ENCODE results near the gene ZNF423. TPM values are rescaled to one million over a fixed set of nuclear protein-coding genes. Genes with fewer than 3 reads are reported as not detected.

Gene ZNF423
- total RNA-seq, 2 experiments from 2014 or later: not detected

DNA sequence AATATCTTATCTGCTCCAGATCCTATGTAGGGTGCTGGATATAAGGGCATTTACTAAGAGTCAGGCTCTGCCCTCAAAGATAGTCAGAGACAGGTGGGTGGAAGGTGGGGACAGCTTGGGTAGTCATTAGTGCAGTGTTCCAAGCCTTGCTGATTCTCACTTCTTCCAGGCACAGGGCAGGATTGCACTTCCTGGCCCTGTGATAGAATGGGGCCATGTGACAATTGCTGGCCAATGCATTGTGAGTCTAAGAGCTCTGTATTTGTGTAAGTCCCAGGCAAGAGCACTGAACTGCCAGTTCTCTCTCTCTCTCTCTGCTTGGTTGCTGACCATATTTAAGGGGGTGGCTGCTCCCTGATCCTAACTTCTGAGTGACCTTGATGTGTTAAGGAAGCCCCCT, 370.2 kb downstream of the ZNF423 start:
- TF ChIP-seq, protein P1, sequence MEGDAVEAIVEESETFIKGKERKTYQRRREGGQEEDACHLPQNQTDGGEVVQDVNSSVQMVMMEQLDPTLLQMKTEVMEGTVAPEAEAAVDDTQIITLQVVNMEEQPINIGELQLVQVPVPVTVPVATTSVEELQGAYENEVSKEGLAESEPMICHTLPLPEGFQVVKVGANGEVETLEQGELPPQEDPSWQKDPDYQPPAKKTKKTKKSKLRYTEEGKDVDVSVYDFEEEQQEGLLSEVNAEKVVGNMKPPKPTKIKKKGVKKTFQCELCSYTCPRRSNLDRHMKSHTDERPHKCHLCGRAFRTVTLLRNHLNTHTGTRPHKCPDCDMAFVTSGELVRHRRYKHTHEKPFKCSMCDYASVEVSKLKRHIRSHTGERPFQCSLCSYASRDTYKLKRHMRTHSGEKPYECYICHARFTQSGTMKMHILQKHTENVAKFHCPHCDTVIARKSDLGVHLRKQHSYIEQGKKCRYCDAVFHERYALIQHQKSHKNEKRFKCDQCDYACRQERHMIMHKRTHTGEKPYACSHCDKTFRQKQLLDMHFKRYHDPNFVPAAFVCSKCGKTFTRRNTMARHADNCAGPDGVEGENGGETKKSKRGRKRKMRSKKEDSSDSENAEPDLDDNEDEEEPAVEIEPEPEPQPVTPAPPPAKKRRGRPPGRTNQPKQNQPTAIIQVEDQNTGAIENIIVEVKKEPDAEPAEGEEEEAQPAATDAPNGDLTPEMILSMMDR (IDR thresholded peaks at IDR 0.05): no peak
- Mint-ChIP-seq H3K4me3 (no peak overlapping the region), H3K27me3 (peaks cover 5% of the 10 kb centered on the region), H3K4me1 (ENCODE audit: low read depth) (no peaks in the 10 kb centered on the region), H3K36me3 (ENCODE audit: low read depth) (no peaks in the 10 kb centered on the region), H3K9me3 (no peaks in the 10 kb centered on the region), H3K27ac (no peak overlapping the region)
- DNase-seq (no peak), ATAC-seq (no peak)
- CTCF ChIA-PET: no interaction called here
- POLR2A ChIA-PET: no interaction called here
- intact Hi-C loops (cut with micrococcal nuclease): no loop called here

DNA sequence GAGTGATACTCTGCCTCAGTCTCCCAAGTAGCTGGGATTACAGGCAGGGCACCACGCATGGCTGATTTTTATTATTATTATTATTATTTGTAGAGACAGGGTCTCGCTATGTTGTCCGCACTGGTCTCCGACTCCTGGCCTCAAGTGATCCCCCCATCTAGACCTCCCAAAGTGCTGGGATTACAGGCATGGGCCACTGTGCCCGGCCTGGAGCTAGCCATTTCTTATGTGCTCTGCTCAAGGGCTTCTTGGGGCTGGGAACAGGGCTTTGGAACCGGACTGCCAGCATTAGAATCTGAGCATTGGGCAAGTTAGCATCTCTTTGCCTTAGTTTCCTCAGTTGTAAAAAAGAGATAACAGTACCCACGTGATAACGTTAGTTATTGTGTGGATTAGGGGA, 371.0 kb downstream of the ZNF423 start:
- intact Hi-C loops (cut with micrococcal nuclease): no loop called here
- H3K36me3 Mint-ChIP-seq (ENCODE audit: low read depth): no peaks in the 10 kb centered on the region
- H3K9me3 Mint-ChIP-seq: no peaks in the 10 kb centered on the region
- CTCF ChIA-PET: no interaction called here
- TF ChIP-seq, protein P1 (IDR thresholded peaks at IDR 0.05): no peak
- no peaks in the 10 kb centered on the region for H3K4me1 Mint-ChIP-seq (ENCODE audit: low read depth)
- no peak overlapping the region for H3K4me3 Mint-ChIP-seq
- H3K27me3 Mint-ChIP-seq: peaks cover 5% of the 10 kb centered on the region
- ATAC-seq (no peak), DNase-seq (no peak)
- no peak overlapping the region for H3K27ac Mint-ChIP-seq
- POLR2A ChIA-PET: no interaction called here

DNA sequence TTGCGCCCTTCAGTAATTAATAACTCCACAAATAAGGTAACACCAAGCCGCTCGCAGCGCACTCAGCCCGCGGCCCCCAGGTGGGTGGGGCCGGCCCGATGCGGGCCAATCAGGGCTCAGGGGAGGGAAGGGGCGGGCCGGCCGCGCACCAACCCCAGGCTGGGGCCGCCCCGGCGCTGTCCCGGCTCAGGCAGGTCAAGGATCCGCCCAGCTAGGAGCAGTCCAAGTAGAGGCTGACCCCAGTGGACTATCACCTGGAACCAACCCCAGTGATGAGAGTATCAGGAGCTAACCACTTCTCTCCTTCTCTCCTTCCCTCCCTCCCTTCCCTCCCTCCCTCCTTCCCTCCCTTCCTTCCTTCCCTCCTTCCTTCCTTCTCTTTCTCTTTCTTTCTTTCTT, 371.5 kb downstream of the ZNF423 start:
- H3K4me3 Mint-ChIP-seq: no peak overlapping the region
- ATAC-seq (peak; percentile 67), DNase-seq (peak; percentile 21)
- CTCF ChIA-PET: no interaction called here
- peaks cover 5% of the 10 kb centered on the region for H3K27me3 Mint-ChIP-seq
- no peaks in the 10 kb centered on the region for H3K36me3 Mint-ChIP-seq (ENCODE audit: low read depth)
- H3K27ac Mint-ChIP-seq: no peak overlapping the region
- no peaks in the 10 kb centered on the region for H3K9me3 Mint-ChIP-seq
- POLR2A ChIA-PET: no interaction called here
- intact Hi-C loops (cut with micrococcal nuclease): no loop called here
- TF ChIP-seq, protein P1 (IDR thresholded peaks at IDR 0.05): no peak
- no peaks in the 10 kb centered on the region for H3K4me1 Mint-ChIP-seq (ENCODE audit: low read depth)

DNA sequence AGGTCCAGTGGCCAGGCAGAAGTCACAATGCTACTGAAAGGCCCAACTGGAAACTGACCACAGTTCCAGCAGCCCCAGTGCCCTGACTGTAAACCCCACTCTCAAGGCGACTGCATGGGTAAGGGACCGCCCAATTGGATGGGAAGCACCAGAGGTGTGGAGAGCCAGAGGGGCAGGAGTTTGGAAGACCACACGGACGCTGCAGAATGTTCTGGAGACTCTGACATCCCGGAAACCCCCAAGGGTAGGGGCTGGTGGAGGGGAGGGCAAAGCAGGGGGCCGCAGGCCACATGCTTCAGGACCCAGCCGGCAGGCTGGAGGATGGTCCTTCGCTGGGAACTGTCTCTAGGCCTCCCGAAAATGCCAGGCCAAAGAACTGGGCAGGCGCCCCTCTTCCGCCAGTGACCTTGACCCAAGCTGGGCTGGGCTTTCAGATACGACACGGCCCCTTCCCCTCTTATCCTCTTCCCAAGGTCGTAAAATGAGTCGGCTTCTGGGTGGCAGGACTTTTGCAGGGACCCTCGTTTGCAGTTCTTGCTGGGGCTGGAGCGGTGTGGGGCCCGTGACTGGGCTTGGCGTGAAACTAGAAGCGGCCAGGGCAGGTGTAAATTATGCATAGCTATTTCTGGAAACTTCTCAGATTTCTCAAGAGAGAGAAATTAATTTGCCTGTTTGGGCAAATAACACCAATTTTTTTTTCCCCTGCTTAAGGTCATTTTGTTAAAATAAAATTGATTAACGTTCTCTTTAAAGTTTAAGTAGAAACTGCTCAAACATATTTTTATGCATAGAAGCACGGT, 372.1 kb downstream of the ZNF423 start:
- intact Hi-C loops (cut with micrococcal nuclease): no loop called here
- no peaks in the 10 kb centered on the region for H3K4me1 Mint-ChIP-seq (ENCODE audit: low read depth)
- ATAC-seq: no peak

DNA sequence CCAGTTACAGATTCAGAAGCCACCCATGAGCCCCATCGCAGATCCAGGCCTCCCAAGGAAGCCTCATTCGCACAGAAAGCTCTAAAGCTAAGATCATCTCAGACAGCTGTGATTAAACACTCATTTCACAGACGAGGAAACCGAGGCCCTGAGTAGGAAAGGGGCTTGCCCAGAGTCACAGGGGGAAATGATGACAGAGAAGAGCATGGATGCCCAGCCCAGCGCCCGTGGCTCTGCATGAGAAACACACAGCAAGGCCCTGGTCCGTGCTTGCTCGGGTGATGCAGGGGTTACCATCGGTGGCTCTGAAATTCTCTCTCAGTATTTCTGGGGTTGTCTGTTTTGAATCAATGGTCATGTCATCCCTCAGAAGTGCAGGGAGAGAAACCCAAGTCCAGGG, 372.7 kb downstream of the ZNF423 start:
- ChIA-PET CTCF (no interaction called here), POLR2A (no interaction called here)
- ATAC-seq (no peak), DNase-seq (no peak)
- Mint-ChIP-seq H3K4me3 (no peak overlapping the region), H3K9me3 (no peaks in the 10 kb centered on the region), H3K27ac (no peak overlapping the region), H3K4me1 (ENCODE audit: low read depth) (no peaks in the 10 kb centered on the region), H3K36me3 (ENCODE audit: low read depth) (no peaks in the 10 kb centered on the region), H3K27me3 (peaks cover 5% of the 10 kb centered on the region)
- intact Hi-C loops (cut with micrococcal nuclease): no loop called here
- TF ChIP-seq, protein P1 (IDR thresholded peaks at IDR 0.05): no peak

More for the DNA sequence above, 372.1 kb downstream of the ZNF423 start:
- no peak for DNase-seq
- ChIA-PET POLR2A (no interaction called here), CTCF (no interaction called here)
- H3K9me3 Mint-ChIP-seq: no peaks in the 10 kb centered on the region
- no peak overlapping the region for H3K4me3 Mint-ChIP-seq
- no peak overlapping the region for H3K27ac Mint-ChIP-seq
- H3K27me3 Mint-ChIP-seq: peaks cover 5% of the 10 kb centered on the region
- H3K36me3 Mint-ChIP-seq (ENCODE audit: low read depth): no peaks in the 10 kb centered on the region
- TF ChIP-seq, protein P1 (IDR thresholded peaks at IDR 0.05): no peak

All from activated CD8-positive, alpha-beta T cell treated with anti-CD3 and anti-CD28 coated beads for 36 hours (primary cell).